OCI-LY1 (cell line): ENCODE results near the gene ITPRID1.

Experiments
- H2AFZ ChIP-seq: fragments of 200-600 bp; sonication (generic), shearing (Covaris generic); 2 replicates; pipeline ENCODE4 v1.6.0; 2014; ENCODE audit warnings: antibody characterized with exemption, mild to moderate bottlenecking, low read length
- H3F3A ChIP-seq: fragments of 200-600 bp; sonication (generic), shearing (Covaris generic); 2 replicates; pipeline ENCODE4 v1.6.0; 2014; ENCODE audit warnings: mild to moderate bottlenecking, antibody characterized with exemption, low read length, moderate library complexity; ENCODE audit not compliant: insufficient read depth
- H3K27ac ChIP-seq: fragments of 200-600 bp; sonication (generic); 2 replicates; pipeline ENCODE4 v1.5.1; 2014; ENCODE audit warnings: low read length, mixed run types, mild to moderate bottlenecking, low read depth; ENCODE audit not compliant: poor library complexity, severe bottlenecking
- H3K27me3 ChIP-seq: fragments of 200-600 bp; sonication (generic); 2 replicates; pipeline ENCODE4 v1.6.0; 2014; ENCODE audit warnings: antibody characterized with exemption, mild to moderate bottlenecking, low read length, moderate library complexity; ENCODE audit not compliant: insufficient read depth
- H3K36me3 ChIP-seq: fragments of 200-600 bp; sonication (generic); 2 replicates; pipeline ENCODE4 v1.6.1; 2014; ENCODE audit warnings: mild to moderate bottlenecking, antibody characterized with exemption, low read length, moderate library complexity, mixed read lengths; ENCODE audit not compliant: insufficient read depth
- H3K4me1 ChIP-seq: fragments of 200-600 bp; sonication (generic); 2 replicates; pipeline ENCODE4 v1.5.1; 2014; ENCODE audit warnings: mild to moderate bottlenecking, low read length, moderate library complexity; ENCODE audit not compliant: insufficient read depth, severe bottlenecking
- H3K4me2 ChIP-seq: fragments of 200-600 bp; sonication (generic), shearing (Covaris generic); 2 replicates; pipeline ENCODE4 v1.6.1; 2014; ENCODE audit warnings: low read length
- H3K4me3 ChIP-seq: fragments of 200-600 bp; sonication (generic); 2 replicates; pipeline ENCODE4 v1.5.1; 2014; ENCODE audit warnings: low read length, low read depth, mild to moderate bottlenecking, mixed read lengths; ENCODE audit not compliant: poor library complexity, severe bottlenecking
- H3K79me2 ChIP-seq: fragments of 200-600 bp; shearing (Covaris generic); 2 replicates; pipeline ENCODE4 v1.6.1; 2016; ENCODE audit warnings: mixed run types, low read length, mixed read lengths; ENCODE audit not compliant: insufficient read depth
- H3K9ac ChIP-seq: fragments of 200-600 bp; sonication (generic), shearing (Covaris generic); 2 replicates; pipeline ENCODE4 v1.6.1; 2014; ENCODE audit warnings: mild to moderate bottlenecking, low read length, mixed read lengths
- H3K9me2 ChIP-seq: fragments of 200-600 bp; sonication (generic), shearing (Covaris generic); 2 replicates; pipeline ENCODE4 v1.6.1; 2014; ENCODE audit warnings: low read depth, mild to moderate bottlenecking, low read length, mixed read lengths
- H3K9me3 ChIP-seq: fragments of 200-600 bp; shearing (Covaris generic); 2 replicates; pipeline ENCODE4 v1.6.1; 2014; ENCODE audit warnings: low read length, mixed read lengths
- H4K20me1 ChIP-seq: fragments of 200-600 bp; sonication (generic), shearing (Covaris generic); 2 replicates; pipeline ENCODE4 v1.6.0; 2016; ENCODE audit warnings: mild to moderate bottlenecking, low read length; ENCODE audit not compliant: insufficient read depth
- CTCF ChIP-seq: fragments of 200-600 bp; sonication (generic), shearing (Covaris generic); IDR thresholded peaks from 2 replicates; pipeline ENCODE4 v1.5.1; 2017; ENCODE audit warnings: mild to moderate bottlenecking, antibody characterized with exemption, low read length, moderate library complexity, mixed read lengths
- EZH2 ChIP-seq: fragments of 200-600 bp; sonication (generic), shearing (Covaris generic); IDR thresholded peaks from 2 replicates; pipeline ENCODE4 v1.8.0; 2017; ENCODE audit warnings: borderline replicate concordance, mixed run types, mild to moderate bottlenecking, antibody characterized with exemption, low read length, moderate library complexity, mixed read lengths

ITPRID1 gene

GRCh38 chr7:31652063-31652326 lies 138.1 kb downstream of the ITPRID1 start:
- TF ChIP-seq EZH2 = no peak

GRCh38 chr7:31663072-31663471 lies 149.2 kb downstream of the ITPRID1 start:
- H3K79me2 ChIP-seq = no peaks in the 10 kb centered on the region
- no peak overlapping the region for H3K4me2 ChIP-seq
- no peaks in the 10 kb centered on the region for H3K9me2 ChIP-seq
- no peaks in the 10 kb centered on the region for H4K20me1 ChIP-seq
- TF ChIP-seq EZH2 (no peak), CTCF (no peak)
- no peak overlapping the region for H3K4me3 ChIP-seq
- H3K9ac ChIP-seq = no peak overlapping the region
- peaks cover 5% of the 10 kb centered on the region; the same call in 1 of the 2 replicates for H3K27me3 ChIP-seq
- H3K36me3 ChIP-seq = no peaks in the 10 kb centered on the region
- H3F3A ChIP-seq = no peaks in the 10 kb centered on the region
- no peaks in the 10 kb centered on the region for H3K9me3 ChIP-seq
- H3K4me1 ChIP-seq = no peaks in the 10 kb centered on the region
- H2AFZ ChIP-seq = no peak overlapping the region
- no peak overlapping the region for H3K27ac ChIP-seq

More at GRCh38 chr7:31652063-31652326, 138.1 kb downstream of the ITPRID1 start:
- H3K9ac ChIP-seq = no peak overlapping the region
- H3K4me1 ChIP-seq = no peaks in the 10 kb centered on the region
- H3K4me2 ChIP-seq = no peak overlapping the region
- H3F3A ChIP-seq = no peaks in the 10 kb centered on the region
- no peaks in the 10 kb centered on the region for H3K9me3 ChIP-seq
- H3K36me3 ChIP-seq = no peaks in the 10 kb centered on the region
- no peaks in the 10 kb centered on the region for H3K79me2 ChIP-seq
- H3K27me3 ChIP-seq = no peaks in the 10 kb centered on the region
- no peaks in the 10 kb centered on the region for H3K9me2 ChIP-seq
- no peak overlapping the region for H2AFZ ChIP-seq
- no peak overlapping the region for H3K27ac ChIP-seq
- no peaks in the 10 kb centered on the region for H4K20me1 ChIP-seq
- no peak overlapping the region for H3K4me3 ChIP-seq

GRCh38 chr7:31664890-31665289 lies 151.0 kb downstream of the ITPRID1 start:
- no peak overlapping the region for H2AFZ ChIP-seq
- no peak for TF ChIP-seq CTCF
- TF ChIP-seq EZH2 = no peak
- no peak overlapping the region for H3K4me2 ChIP-seq
- no peaks in the 10 kb centered on the region for H3K4me1 ChIP-seq
- peaks cover 5% of the 10 kb centered on the region; the same call in 1 of the 2 replicates for H3K27me3 ChIP-seq
- H4K20me1 ChIP-seq = no peaks in the 10 kb centered on the region
- no peaks in the 10 kb centered on the region for H3K36me3 ChIP-seq
- no peaks in the 10 kb centered on the region for H3F3A ChIP-seq
- H3K79me2 ChIP-seq = no peaks in the 10 kb centered on the region
- no peak overlapping the region for H3K27ac ChIP-seq
- no peak overlapping the region for H3K9ac ChIP-seq
- no peaks in the 10 kb centered on the region for H3K9me3 ChIP-seq
- no peak overlapping the region for H3K4me3 ChIP-seq
- H3K9me2 ChIP-seq = no peaks in the 10 kb centered on the region

GRCh38 chr7:31665546-31665945 lies 151.7 kb downstream of the ITPRID1 start:
- no peak overlapping the region for H3K27ac ChIP-seq
- H3K36me3 ChIP-seq = no peaks in the 10 kb centered on the region
- H4K20me1 ChIP-seq = no peaks in the 10 kb centered on the region

More at GRCh38 chr7:31665546-31665945, 151.7 kb downstream of the ITPRID1 start:
- no peak overlapping the region for H3K9ac ChIP-seq
- H2AFZ ChIP-seq = no peak overlapping the region
- H3K4me2 ChIP-seq = no peak overlapping the region
- H3K4me3 ChIP-seq = no peak overlapping the region
- no peaks in the 10 kb centered on the region for H3K79me2 ChIP-seq
- H3F3A ChIP-seq = no peaks in the 10 kb centered on the region
- H3K9me2 ChIP-seq = no peaks in the 10 kb centered on the region
- H3K4me1 ChIP-seq = no peaks in the 10 kb centered on the region
- no peaks in the 10 kb centered on the region for H3K9me3 ChIP-seq
- peaks cover 5% of the 10 kb centered on the region; the same call in 1 of the 2 replicates for H3K27me3 ChIP-seq
- no peak for TF ChIP-seq CTCF
- TF ChIP-seq EZH2 = no peak
